ENCODE results near the gene ATP8B4.

- no peak for TF ChIP-seq CTCF (IDR thresholded peaks at IDR 0.05)
- TF ChIP-seq POLR2A (IDR thresholded peaks at IDR 0.05) = no peak
- no peak for TF ChIP-seq POLR2AphosphoS5 (IDR thresholded peaks at IDR 0.05)
- TF ChIP-seq EP300 (IDR thresholded peaks at IDR 0.05) = no peak
Measured at GRCh38 chr15:50150349-50150748, 31.3 kb upstream of the ATP8B4 start.

Measured in upper lobe of left lung (tissue), 4 donors.